PFSK-1 (cell line): ENCODE results near the gene GAS6.

Source experiments
- FOXP2 ChIP-seq: optimal IDR thresholded peaks from 2 replicates; pipeline ENCODE3; 2011; ENCODE audit warnings: borderline replicate concordance, control low read depth, inconsistent platforms; ENCODE audit not compliant: insufficient read depth; ENCODE audit errors: extremely low read length, extremely low read depth
- POLR2AphosphoS5 ChIP-seq: IDR thresholded peaks from 2 replicates; pipeline ENCODE4 v1.6.1; 2012; ENCODE audit warnings: low read depth, mild to moderate bottlenecking, control low read depth, low read length, moderate library complexity
- REST ChIP-seq, 2 experiments: IDR thresholded peaks; 2 replicates each; pipeline versions ENCODE4 v1.6.1 to v1.8.0; 2011 to 2012; ENCODE audit warnings: low read depth in 2 of 2, low read length in 2 of 2, control low read depth in 1 of 2, inconsistent platforms in 1 of 2, mild to moderate bottlenecking in 1 of 2, moderate library complexity in 1 of 2; ENCODE audit not compliant: insufficient read depth in 1 of 2
- SIN3A ChIP-seq: IDR thresholded peaks from 2 replicates; pipeline ENCODE4 v1.6.1; 2012; ENCODE audit warnings: mild to moderate bottlenecking, low read length, moderate library complexity, borderline replicate concordance; ENCODE audit not compliant: insufficient read depth
- TAF1 ChIP-seq: IDR thresholded peaks from 2 replicates; pipeline ENCODE4 v1.6.1; 2012; ENCODE audit warnings: low read length, control low read depth, borderline replicate concordance; ENCODE audit not compliant: insufficient read depth

Gene GAS6

GRCh38 chr13:113875429-113875815 lies 11.5 kb upstream of the GAS6 start:
- TF ChIP-seq SIN3A (no peak), POLR2AphosphoS5 (no peak), TAF1 (no peak), REST (IDR thresholded peaks at IDR 0.05; ENCODE audit: insufficient read depth in 1 of 2, low read depth in 2 of 2, low read length in 2 of 2) (no peak), FOXP2 (no peak)

GRCh38 chr13:113874579-113875428 lies 10.9 kb upstream of the GAS6 start:
- TF ChIP-seq FOXP2 (no peak), TAF1 (no peak), SIN3A (no peak), REST (IDR thresholded peaks at IDR 0.05; ENCODE audit: insufficient read depth in 1 of 2, low read depth in 2 of 2, low read length in 2 of 2) (no peak), POLR2AphosphoS5 (no peak)

GRCh38 chr13:113874177-113874576 lies 10.3 kb upstream of the GAS6 start:
- no peak for TF ChIP-seq REST (IDR thresholded peaks at IDR 0.05; ENCODE audit: insufficient read depth in 1 of 2, low read depth in 2 of 2, low read length in 2 of 2)
- no peak for TF ChIP-seq SIN3A
- no peak for TF ChIP-seq TAF1
- no peak for TF ChIP-seq FOXP2
- no peak for TF ChIP-seq POLR2AphosphoS5

GRCh38 chr13:113869263-113869662 lies 5.4 kb upstream of the GAS6 start:
- no peak for TF ChIP-seq SIN3A
- no peak for TF ChIP-seq TAF1
- no peak for TF ChIP-seq REST (IDR thresholded peaks at IDR 0.05; ENCODE audit: insufficient read depth in 1 of 2, low read depth in 2 of 2, low read length in 2 of 2)
- TF ChIP-seq FOXP2: no peak
- TF ChIP-seq POLR2AphosphoS5: no peak

GRCh38 chr13:113865427-113865826 lies 1.6 kb upstream of the GAS6 start:
- TF ChIP-seq POLR2AphosphoS5: no peak
- no peak for TF ChIP-seq TAF1
- no peak for TF ChIP-seq REST (IDR thresholded peaks at IDR 0.05; ENCODE audit: insufficient read depth in 1 of 2, low read depth in 2 of 2, low read length in 2 of 2)
- no peak for TF ChIP-seq FOXP2
- no peak for TF ChIP-seq SIN3A
